ENCODE results near the gene BTG1.

GRCh38 chr12:92096346-92097136, 49.1 kb downstream of the BTG1 start:
- TF ChIP-seq POLR2A (IDR thresholded peaks at IDR 0.05) (no peak), CTCF (IDR thresholded peaks at IDR 0.05) (no peak)

All from sigmoid colon (tissue), 3 donors.